ENCODE results near the gene CENPB. TPM values are rescaled to one million over a fixed set of nuclear protein-coding genes. Genes with fewer than 3 reads are reported as not detected.

The CENPB gene
- total RNA-seq, 1 donor from 2014 or later, result 85.2 TPM

- intact Hi-C loops (cut with micrococcal nuclease), result no loop called here
Measured at GRCh38 chr20:3752386-3752759, 34.2 kb downstream of the CENPB start.

GRCh38 chr20:3751675-3752385 lies 34.7 kb downstream of the CENPB start:
- intact Hi-C loops (cut with micrococcal nuclease), result no loop called here

DNA sequence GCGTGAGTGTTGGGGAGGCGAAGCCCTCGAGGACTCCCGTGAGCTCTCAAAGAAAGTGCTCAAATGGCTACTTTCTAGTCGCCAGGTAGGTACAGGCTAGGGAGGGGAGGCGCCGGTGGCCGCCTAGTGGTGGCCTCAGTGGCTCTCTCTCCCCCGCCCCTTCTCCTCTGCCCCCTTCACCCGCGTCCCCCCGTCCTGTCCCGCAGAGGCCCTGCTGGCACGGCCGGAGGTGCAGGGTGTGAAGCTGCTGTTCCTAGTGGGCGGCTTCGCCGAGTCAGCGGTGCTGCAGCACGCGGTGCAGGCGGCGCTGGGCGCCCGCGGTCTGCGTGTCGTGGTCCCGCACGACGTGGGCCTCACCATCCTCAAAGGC lies 35.2 kb downstream of the CENPB start:
- intact Hi-C loops (cut with micrococcal nuclease), result no loop called here

- intact Hi-C loops (cut with micrococcal nuclease), result no loop called here
Measured at GRCh38 chr20:3749689-3750531, 36.6 kb downstream of the CENPB start.

GRCh38 chr20:3749087-3749688 lies 37.4 kb downstream of the CENPB start:
- intact Hi-C loops (cut with micrococcal nuclease), result no loop called here

DNA sequence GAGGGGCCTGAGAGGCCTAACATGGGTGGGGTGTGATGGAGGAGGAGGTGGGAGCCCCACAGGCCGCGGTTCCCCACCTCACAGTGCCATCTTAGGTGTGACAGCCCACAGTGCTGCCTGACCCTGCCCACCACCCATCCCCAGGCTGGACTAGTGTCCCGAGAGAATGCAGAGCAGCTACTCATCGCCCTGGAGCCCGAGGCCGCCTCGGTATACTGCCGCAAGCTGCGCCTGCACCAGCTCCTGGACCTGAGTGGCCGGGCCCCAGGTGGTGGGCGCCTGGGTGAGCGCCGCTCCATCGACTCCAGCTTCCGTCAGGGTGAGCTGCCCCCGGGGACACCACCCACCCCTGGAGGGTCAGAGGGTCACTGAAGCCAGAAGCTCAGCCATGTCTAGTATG lies 38.5 kb downstream of the CENPB start:
- intact Hi-C loops (cut with micrococcal nuclease), result no loop called here

- intact Hi-C loops (cut with micrococcal nuclease), result no loop called here
Measured at GRCh38 chr20:3747471-3747870, 39.1 kb downstream of the CENPB start.

- intact Hi-C loops (cut with micrococcal nuclease), result no loop called here
Measured at GRCh38 chr20:3745686-3746173, 40.8 kb downstream of the CENPB start.

DNA sequence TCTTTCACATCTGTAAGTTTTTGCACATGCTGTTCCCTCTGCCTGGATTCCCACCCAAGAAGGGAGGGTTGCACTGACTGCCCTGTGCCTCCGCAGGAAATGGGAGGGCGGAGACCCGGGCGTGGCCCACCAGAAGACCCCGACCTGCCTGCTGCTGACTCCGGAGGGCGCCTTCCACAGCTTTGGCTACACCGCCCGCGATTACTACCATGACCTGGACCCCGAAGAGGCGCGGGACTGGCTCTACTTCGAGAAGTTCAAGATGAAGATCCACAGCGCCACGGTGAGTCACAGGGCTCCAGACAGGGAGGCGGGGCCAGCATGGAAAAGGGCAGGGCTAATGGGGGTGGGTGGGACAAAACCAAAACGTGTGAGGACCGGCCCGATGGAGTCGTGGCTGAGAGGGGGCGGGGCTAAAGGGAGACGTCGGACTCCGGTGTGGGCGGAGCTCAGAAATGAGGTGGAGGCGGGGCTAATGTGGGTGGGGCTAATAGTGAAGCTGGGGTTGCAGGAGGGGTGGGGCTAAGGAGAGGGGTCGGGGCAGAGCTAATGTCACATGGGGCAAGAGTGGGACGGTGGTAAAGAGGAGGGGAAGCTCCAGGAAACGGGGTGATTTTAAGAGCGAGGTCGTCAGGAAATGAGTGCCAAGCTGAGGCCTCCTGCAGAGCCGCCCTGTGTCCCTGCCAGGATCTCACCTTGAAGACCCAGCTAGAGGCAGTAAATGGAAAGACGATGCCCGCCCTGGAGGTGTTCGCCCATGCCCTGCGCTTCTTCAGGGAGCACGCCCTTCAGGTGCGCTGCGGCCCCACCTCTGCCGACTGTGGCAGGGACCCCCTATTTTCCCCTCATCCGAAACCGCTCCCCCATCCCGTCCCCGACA lies 41.5 kb downstream of the CENPB start:
- intact Hi-C loops (cut with micrococcal nuclease), result no loop called here

- intact Hi-C loops (cut with micrococcal nuclease), result no loop called here
Measured at GRCh38 chr20:3744037-3744436, 42.5 kb downstream of the CENPB start.

- intact Hi-C loops (cut with micrococcal nuclease), result no loop called here
Measured at GRCh38 chr20:3743251-3743650, 43.3 kb downstream of the CENPB start.

- intact Hi-C loops (cut with micrococcal nuclease), result no loop called here
Measured at GRCh38 chr20:3741836-3742458, 44.6 kb downstream of the CENPB start.

GRCh38 chr20:3740615-3741301 lies 45.8 kb downstream of the CENPB start:
- intact Hi-C loops (cut with micrococcal nuclease), result no loop called here

DNA sequence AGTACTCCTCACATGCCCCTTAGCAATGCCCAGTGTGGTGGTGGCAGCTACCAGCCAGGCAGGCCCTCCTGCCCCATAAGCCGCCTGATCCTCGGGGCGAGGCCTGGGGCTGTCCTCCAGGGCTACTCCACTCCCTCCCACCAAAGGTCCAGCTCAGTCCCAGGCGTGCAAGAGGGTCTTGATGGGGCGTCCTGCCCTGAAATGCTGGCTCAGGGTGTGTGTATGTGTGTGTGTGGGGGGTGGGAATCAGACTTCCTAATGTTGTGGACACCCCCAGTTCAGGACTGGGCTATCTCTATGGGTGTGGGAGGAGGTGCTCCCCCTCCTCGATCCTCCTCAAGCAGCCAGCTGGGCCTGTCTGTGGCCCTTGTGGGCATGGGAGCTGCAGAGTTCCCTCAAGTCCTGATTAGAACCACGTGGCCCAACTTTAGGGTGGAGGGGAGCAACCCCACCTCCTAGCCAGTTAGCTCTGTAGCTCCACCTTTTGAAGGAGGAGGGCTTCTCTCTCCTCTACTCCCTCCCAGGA lies 46.6 kb downstream of the CENPB start:
- intact Hi-C loops (cut with micrococcal nuclease), result no loop called here

DNA sequence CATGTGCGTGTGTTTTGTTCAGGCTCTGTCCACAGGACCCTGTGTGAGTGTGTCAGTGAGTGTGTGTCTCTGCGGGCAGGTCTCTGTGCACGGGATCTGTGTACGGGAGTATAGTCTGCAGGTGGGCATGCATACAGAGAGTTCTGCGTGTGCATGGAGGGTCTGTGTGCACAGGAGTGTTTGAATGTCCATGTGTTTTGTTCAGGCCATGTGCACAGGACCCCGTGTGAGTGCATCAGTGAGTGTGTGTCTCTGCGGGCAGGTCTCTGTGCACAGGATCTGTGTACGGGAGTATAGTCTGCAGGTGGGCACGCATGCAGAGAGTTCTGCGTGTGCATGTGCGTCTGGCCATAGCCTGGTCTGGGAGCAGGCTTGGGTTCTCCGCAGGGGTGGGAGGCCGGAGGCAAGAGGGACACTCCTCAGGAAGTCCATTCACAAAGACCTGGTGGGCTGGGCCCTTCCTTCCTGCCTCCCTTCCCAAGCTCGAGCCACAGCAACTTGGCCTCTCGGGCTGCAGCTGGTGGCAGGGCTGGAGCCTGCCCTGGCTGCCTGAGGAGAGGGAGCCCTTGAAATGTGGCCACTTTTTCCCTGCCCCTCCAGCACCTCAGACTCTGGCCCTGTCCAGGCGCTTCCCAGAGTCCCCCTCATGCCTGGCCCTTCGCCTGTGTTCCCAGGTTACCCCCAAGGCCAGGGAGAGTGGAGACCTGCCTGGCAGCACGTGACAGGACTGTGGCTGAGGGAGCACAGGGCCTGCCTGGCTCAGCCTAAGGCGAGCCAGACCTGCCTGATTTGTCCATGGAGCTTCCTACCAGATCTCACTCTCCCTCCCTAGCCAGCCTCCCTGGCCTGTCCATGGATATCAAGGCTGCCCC lies 47.2 kb downstream of the CENPB start:
- intact Hi-C loops (cut with micrococcal nuclease), result no loop called here

DNA sequence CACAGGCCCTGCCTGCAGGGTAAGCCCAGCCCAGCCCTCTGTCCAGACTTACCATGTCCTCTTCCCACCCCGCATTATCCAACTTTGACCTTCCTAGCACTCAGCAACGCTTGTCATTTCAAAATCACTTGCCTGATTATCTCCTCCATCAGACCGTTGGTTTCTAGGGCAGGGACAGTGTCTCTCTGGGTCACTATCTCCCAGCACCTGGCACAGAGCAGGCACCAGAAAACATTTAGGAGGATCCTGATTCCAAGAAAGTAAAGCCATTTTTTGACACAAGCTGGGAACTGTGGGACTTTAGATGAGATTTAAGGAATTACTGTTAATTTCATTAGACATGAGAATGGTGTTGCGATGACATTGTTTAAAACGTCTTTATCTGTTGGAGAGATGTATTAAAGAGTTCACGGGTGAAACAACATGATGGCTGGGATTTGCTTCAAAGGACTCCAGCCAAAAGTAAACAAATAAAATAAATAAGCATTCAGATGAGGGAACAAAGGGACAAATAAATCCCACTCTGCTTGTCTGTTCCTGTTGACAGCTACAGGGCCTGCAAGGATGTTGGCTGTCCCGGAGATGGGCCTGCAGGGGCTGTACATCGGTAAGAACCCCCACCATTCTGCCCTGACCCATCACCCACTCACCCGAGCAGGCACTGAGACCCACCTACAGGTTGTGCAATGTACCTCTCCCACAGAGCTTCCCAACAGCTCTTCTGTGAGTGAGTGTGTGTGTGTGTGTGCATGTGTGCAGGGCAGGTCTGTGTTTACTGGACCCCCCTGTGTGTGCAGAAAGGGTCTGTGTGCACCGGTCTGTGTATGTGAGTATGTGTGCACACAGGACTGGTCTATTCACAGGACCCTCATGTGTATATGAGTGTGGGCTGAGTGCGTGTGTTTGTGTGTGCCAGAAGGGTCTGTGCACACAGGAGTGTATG lies 48.2 kb downstream of the CENPB start:
- intact Hi-C loops (cut with micrococcal nuclease), result no loop called here

- intact Hi-C loops (cut with micrococcal nuclease), result no loop called here
Measured at GRCh38 chr20:3735768-3736167, 50.8 kb downstream of the CENPB start.

Data from T-helper 2 cell treated with Interferon-gamma antibody and Interleukin-4, amounts not matched to agents 100 ng/mL and 5 ng/mL, for 36 hours (primary cell).